ENCODE measurements around the gene RPS4Y1. TPM values are rescaled to one million over a fixed set of nuclear protein-coding genes. Genes with fewer than 3 reads are reported as not detected.

Gene RPS4Y1
- total and polyA plus RNA-seq, 2 of the 8 experiments (the other 6 are each of a cell fraction or from before 2014, with no cell fraction given), result 259 to 790 TPM

- TF ChIP-seq CHD7 (IDR thresholded peaks at IDR 0.05; ENCODE audit: insufficient replicate concordance, low read length), result no peak
- TF ChIP-seq, protein P1, sequence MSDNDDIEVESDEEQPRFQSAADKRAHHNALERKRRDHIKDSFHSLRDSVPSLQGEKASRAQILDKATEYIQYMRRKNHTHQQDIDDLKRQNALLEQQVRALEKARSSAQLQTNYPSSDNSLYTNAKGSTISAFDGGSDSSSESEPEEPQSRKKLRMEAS (IDR thresholded peaks at IDR 0.05), result no peak
- no peak for TF ChIP-seq BCL11A (IDR thresholded peaks at IDR 0.05; ENCODE audit: low read depth in 2 of 2, low read length in 2 of 2)
- no peak for TF ChIP-seq FOSL1 (IDR thresholded peaks at IDR 0.05; ENCODE audit: insufficient read depth, low read depth, low read length)
- no peak for TF ChIP-seq KDM1A (IDR thresholded peaks at IDR 0.05; ENCODE audit: borderline replicate concordance, low read length)
- no peak for TF ChIP-seq EP300 (IDR thresholded peaks at IDR 0.05; ENCODE audit: borderline replicate concordance in 1 of 2, low read depth in 2 of 2, low read length in 2 of 2)
Observed at GRCh38 chrY:2907356-2907755, 66.0 kb downstream of the RPS4Y1 start (continued).

All from H1 (cell line).